DOHH2 (cell line): ENCODE measurements around the gene KCNJ3.

Experiments used
- H3F3A ChIP-seq: fragments of 200-600 bp; sonication (generic), shearing (Covaris generic); 2 replicates; pipeline ENCODE4 v1.6.0; 2016; ENCODE audit warnings: antibody characterized with exemption, mild to moderate bottlenecking; ENCODE audit not compliant: control insufficient read depth, insufficient read depth
- H3K27ac ChIP-seq: fragments of 200-600 bp; sonication (generic); 2 replicates; pipeline ENCODE4 v1.5.1; 2014; ENCODE audit warnings: low read depth, mild to moderate bottlenecking, low read length, moderate library complexity
- H3K27me3 ChIP-seq: fragments of 200-600 bp; sonication (generic); 2 replicates; pipeline ENCODE4 v1.6.1; 2014; ENCODE audit warnings: mild to moderate bottlenecking, low read length, mixed read lengths; ENCODE audit not compliant: control insufficient read depth
- H3K36me3 ChIP-seq: fragments of 200-600 bp; sonication (generic); 2 replicates; pipeline ENCODE4 v1.6.1; 2014; ENCODE audit warnings: mild to moderate bottlenecking, low read length, moderate library complexity, mixed read lengths; ENCODE audit not compliant: control insufficient read depth
- H3K4me1 ChIP-seq: fragments of 200-600 bp; sonication (generic); 2 replicates; pipeline ENCODE4 v1.6.1; 2014; ENCODE audit warnings: mild to moderate bottlenecking, low read length, mixed read lengths; ENCODE audit not compliant: control insufficient read depth
- H3K4me2 ChIP-seq: fragments of 200-600 bp; sonication (generic); 2 replicates; pipeline ENCODE4 v1.6.0; 2014; ENCODE audit warnings: mild to moderate bottlenecking, low read length, moderate library complexity
- H3K4me3 ChIP-seq: fragments of 200-600 bp; sonication (generic); 2 replicates; pipeline ENCODE4 v1.5.1; 2014; ENCODE audit warnings: mild to moderate bottlenecking, low read length, mixed read lengths
- H3K79me2 ChIP-seq: fragments of 200-600 bp; sonication (generic); 2 replicates; pipeline ENCODE4 v1.6.1; 2014; ENCODE audit warnings: mild to moderate bottlenecking, low read length, mixed read lengths; ENCODE audit not compliant: control insufficient read depth
- H3K9me2 ChIP-seq: fragments of 200-600 bp; sonication (generic); replicated peaks from 2 replicates; pipeline ENCODE4 v1.6.1; 2014; ENCODE audit warnings: mild to moderate bottlenecking, low read length, mixed read lengths; ENCODE audit not compliant: control insufficient read depth
- H3K9me3 ChIP-seq: fragments of 200-600 bp; sonication (generic); 2 replicates; pipeline ENCODE4 v1.6.1; 2014; ENCODE audit warnings: antibody characterized with exemption, low read length, mixed read lengths; ENCODE audit not compliant: control insufficient read depth, insufficient read depth
- H4K20me1 ChIP-seq: fragments of 200-600 bp; sonication (generic); 2 replicates; pipeline ENCODE4 v1.6.0; 2014; ENCODE audit warnings: low read depth, mild to moderate bottlenecking, antibody characterized with exemption, low read length, moderate library complexity; ENCODE audit not compliant: control insufficient read depth, insufficient read depth
- CTCF ChIP-seq: fragments of 200-600 bp; sonication (generic); IDR thresholded peaks from one replicate; pipeline ENCODE4 v1.5.1; 2014; ENCODE audit warnings: antibody characterized with exemption, mild to moderate bottlenecking, low read depth, low read length; ENCODE audit not compliant: poor library complexity, severe bottlenecking
- EZH2phosphoT487 ChIP-seq: fragments of 200-600 bp; sonication (generic); IDR thresholded peaks from 2 replicates; pipeline ENCODE4 v1.6.1; 2017; ENCODE audit warnings: borderline replicate concordance, mild to moderate bottlenecking, antibody characterized with exemption, low read length, moderate library complexity, mixed read lengths

KCNJ3 gene

GRCh38 chr2:154692927-154693326 lies 5.6 kb upstream of the KCNJ3 start:
- H3F3A ChIP-seq: no peaks in the 10 kb centered on the region
- TF ChIP-seq EZH2phosphoT487 (no peak), CTCF (no peak)
- no peak overlapping the region for H3K27ac ChIP-seq
- peaks cover 12% of the 10 kb centered on the region for H3K4me1 ChIP-seq
- no peak overlapping the region for H3K4me2 ChIP-seq
- H3K79me2 ChIP-seq: no peaks in the 10 kb centered on the region
- H3K36me3 ChIP-seq: no peaks in the 10 kb centered on the region
- H3K9me2 ChIP-seq: no peaks in the 10 kb centered on the region; the same call in 1 of the 2 replicates
- no peaks in the 10 kb centered on the region for H4K20me1 ChIP-seq
- no peaks in the 10 kb centered on the region for H3K27me3 ChIP-seq
- no peak overlapping the region for H3K4me3 ChIP-seq
- H3K9me3 ChIP-seq: peaks cover 9% of the 10 kb centered on the region; the same call in 1 of the 2 replicates

- Histone ChIP-seq H3K27me3 (no peaks in the 10 kb centered on the region), H3K9me2 (no peaks in the 10 kb centered on the region; the same call in 1 of the 2 replicates), H4K20me1 (no peaks in the 10 kb centered on the region), H3K4me3 (no peak overlapping the region), H3K27ac (no peak overlapping the region), H3F3A (no peaks in the 10 kb centered on the region), H3K9me3 (peaks cover 16% of the 10 kb centered on the region), H3K79me2 (no peaks in the 10 kb centered on the region), H3K4me2 (no peak overlapping the region), H3K36me3 (no peaks in the 10 kb centered on the region), H3K4me1 (peaks cover 3% of the 10 kb centered on the region)
- no peak for TF ChIP-seq CTCF
- no peak for TF ChIP-seq EZH2phosphoT487
Observed at GRCh38 chr2:154693741-154694340, 4.7 kb upstream of the KCNJ3 start.

- Histone ChIP-seq H3K36me3 (no peaks in the 10 kb centered on the region), H3K27me3 (no peaks in the 10 kb centered on the region), H4K20me1 (no peaks in the 10 kb centered on the region), H3K9me3 (peaks cover 24% of the 10 kb centered on the region), H3K79me2 (no peaks in the 10 kb centered on the region), H3K9me2 (no peaks in the 10 kb centered on the region; the same call in 1 of the 2 replicates), H3K4me2 (no peak overlapping the region), H3F3A (no peaks in the 10 kb centered on the region), H3K4me1 (no peaks in the 10 kb centered on the region), H3K27ac (no peak overlapping the region), H3K4me3 (no peak overlapping the region)
- TF ChIP-seq EZH2phosphoT487: no peak
- no peak for TF ChIP-seq CTCF
Observed at GRCh38 chr2:154694881-154695280, 3.6 kb upstream of the KCNJ3 start.
